A204.1 (cell line): Measurements from ENCODE around the gene MED29.
A peak's percentile ranks its signal among the peaks of the same experiment; 100 is the strongest.

Source experiments
- FAIRE-seq: peaks from 2 replicates; lab custom pipeline; 2012; peaks lifted over from hg19 to GRCh38; lab: Jason Lieb, UNC

The MED29 gene

DNA sequence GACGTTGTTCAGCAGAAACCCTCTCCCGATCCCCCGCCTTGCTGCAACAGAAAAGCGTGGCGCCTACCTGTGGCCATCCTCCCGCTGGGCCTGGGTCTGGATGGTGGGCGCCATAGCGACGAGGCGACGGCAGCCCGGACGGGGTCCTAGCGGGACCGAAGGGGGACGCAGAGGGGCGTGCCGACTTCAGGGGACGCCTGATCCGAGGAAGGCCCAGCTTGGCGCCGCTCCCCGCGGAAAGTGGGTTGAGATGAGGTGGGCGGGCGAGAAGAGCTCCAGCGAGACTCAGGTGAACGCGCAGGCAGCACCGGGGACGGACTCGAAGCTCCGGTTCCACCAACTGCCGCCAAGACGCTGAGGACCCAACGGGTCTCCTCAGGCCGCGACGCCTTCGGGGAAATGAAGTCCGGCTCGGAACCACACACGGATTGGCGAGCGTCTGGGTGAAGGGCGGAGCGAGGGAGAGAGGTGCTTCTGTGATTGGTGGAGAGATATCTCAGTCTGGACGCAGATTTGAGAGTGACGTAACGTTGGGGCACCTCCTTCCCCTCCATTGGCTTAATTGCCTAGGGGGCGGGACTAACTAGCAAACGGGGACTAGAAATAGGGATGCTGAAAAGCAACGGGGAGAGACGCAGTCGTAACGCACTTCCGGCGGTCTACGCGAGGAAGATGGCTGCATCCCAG is at the start of gene MED29, which contains the start of gene PAF1:
Gene MED29, plus strand, starts transcription at position 628 of the 687 bp plus-strand sequence. Its CDS starts 45 bp downstream, at position 673.
Gene PAF1, minus strand, starts transcription at position 356 of the 687 bp plus-strand sequence. Its CDS starts 242 bp downstream, at position 114.
- peak; percentile 99 for FAIRE-seq

- FAIRE-seq = no peak
These were observed 49.2 kb upstream of the MED29 start, which contains the start of gene SAMD4B for GRCh38 chr19:39341719-39342604. TSS of gene SAMD4B (plus strand) at chr19:39342421. CDS start at chr19:39356894, 14,473 bp downstream.

GRCh38 chr19:39342647-39343305 is 48.4 kb upstream of the MED29 start:
- FAIRE-seq = no peak

DNA sequence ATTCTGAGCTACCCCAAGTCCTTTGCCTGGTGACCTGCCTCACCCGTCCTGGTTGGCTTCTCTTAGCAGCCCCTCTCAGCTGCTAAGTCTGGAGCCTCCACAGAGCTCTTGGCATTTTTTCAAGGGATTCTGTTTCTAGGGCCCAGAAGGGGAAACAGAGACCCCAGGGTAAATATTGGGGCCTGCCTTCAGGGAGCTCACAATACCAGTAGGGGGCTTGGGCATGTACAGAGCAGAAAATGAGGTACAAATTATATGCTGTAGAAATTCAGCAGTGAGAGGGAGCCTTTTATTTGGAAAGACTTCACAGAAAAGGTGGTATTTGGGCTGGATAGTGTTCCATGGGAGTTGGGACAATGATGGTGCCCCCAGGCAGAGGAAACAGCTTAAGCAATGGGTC is 45.2 kb upstream of the MED29 start:
- no peak for FAIRE-seq

DNA sequence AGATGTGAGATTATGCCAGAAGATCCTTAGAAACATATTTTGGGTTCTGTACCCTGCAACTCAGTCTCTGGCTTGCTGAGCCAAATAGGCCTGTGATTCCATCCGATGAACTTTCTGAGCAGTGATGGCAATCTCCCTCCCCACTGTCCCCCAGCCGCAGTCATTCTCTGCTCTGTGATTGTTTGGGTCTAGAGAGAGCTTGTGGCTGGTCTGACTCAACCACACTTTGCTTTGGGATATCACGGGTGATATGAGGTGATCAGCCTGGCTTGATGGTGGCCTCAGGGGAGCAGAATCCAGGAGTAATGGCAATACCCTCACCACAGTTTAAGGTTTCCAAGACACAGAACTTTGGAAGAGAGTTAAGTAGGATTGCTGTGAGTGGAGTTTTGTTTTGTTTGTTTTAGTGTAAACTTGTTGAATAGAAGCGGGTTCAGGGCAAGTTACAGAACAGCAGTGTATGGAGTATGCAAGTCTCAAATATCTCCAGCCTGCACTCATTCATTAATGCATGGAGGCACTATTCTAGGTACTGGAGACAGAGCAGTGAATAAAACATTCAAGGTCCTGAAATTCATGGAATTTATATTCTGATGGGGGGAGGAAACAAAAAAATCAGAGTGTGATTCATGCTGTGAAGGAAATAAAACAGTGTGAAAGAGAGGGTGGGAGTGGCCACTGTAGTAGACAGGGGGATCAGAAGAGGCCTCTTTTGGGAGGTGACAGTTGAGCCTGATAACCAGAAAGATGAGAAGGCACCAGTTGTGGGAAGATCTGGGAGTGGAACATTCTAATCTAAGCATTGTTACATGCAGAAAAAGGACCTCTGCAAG is 43.6 kb upstream of the MED29 start:
- no peak for FAIRE-seq

DNA sequence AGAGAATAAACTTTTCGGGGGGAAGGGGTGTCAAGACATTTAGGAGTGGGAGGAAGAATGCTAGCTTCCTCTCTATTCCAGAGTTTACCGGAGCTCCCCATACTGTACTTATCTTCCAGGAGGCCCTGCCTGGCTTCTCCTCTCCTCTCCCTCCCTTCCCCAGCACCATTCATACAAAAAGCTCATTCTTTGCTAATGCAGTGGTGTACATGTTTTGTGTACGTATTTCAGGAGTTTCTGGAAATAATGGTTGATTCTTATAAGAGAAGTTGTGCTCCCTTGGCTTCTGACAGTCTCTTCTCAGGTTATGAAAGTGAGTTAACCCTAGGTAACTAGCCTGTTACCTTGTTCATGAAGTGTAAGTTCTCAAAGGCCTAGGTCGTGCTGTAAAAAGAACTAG is 41.9 kb upstream of the MED29 start:
- FAIRE-seq = no peak

DNA sequence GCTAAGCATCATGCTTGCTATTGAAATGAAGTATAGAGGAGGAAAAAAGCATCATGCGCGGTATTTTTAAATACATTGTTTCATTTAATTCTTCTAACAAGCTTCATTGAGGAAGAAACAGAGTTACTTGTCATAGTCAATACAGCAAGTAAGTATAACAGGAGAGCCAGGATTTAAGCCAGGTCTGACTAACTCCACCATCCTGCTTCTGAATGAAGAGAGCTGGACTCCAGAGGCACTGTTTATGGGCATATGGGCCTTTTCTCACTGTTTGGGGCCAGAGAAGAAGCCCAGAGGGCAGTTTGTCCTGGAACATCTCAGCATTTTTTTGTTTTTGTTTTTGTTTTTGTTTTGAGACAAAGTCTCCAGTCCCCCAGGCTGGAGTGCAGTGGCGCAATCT is 41.0 kb upstream of the MED29 start:
- no peak for FAIRE-seq

GRCh38 chr19:39351537-39352064 is 39.6 kb upstream of the MED29 start:
- FAIRE-seq = no peak

DNA sequence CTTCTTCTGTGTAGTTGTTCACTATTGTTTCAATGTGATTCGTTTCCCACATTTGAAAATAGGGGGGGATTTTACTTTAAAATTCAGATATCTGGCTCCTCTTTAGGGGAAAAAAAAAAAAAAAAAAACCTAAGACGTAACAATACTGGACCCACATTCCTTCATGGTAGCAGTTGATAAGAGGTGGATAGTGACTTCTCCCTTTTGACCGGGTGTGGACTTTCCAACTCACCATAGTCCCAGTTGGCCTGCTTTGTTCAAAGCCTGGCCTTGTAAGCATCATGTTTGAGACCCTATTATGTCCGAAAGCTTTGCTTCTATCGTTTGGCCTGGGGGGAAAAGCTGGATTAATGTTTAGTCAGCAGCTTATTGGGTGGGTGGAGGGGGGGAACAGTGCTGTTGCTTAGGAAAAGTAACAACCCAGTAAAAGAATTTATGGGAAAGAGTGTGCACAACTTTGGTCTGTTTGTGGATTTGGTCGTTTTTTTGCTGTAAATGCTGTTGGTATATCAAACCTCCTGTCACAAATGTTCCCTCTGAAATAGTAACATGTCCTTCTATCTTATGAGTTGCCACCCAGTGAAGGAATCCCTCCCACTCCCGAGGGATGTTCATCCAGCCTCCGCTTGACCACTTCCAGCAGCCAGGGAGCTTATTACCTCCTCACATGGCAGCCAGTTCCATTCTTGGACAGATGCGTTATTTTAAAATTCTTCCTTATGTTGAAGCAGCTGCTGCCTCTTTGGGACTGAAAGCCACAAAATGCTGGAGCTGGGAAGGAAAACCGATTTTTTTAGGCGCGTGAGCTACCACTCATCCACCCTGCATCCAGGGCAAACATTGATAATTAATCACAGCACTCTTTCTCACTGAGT is 38.6 kb upstream of the MED29 start:
- FAIRE-seq = no peak

GRCh38 chr19:39355253-39355652 is 35.9 kb upstream of the MED29 start:
- no peak for FAIRE-seq

DNA sequence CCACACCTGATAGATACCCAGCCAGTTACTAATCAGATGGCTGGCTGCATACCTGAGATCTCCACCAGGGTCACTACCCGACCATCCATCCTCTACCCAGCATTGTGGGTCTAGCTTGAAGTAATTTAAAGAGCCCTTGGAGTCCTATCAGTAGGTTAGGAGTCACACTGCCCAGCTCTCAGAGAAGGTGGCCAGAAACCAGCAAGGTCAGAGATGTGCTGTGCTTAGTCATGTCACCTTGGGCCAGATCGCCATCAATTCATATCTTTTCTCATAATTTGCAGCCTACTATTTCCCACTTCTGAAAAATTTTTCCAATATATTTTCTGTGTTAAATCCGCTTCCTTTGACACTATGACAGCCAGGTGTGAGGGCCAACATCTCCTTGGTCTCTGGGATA is 35.1 kb upstream of the MED29 start:
- FAIRE-seq = no peak

- FAIRE-seq = no peak
These were observed 34.5 kb upstream of the MED29 start for GRCh38 chr19:39356647-39357046.

DNA sequence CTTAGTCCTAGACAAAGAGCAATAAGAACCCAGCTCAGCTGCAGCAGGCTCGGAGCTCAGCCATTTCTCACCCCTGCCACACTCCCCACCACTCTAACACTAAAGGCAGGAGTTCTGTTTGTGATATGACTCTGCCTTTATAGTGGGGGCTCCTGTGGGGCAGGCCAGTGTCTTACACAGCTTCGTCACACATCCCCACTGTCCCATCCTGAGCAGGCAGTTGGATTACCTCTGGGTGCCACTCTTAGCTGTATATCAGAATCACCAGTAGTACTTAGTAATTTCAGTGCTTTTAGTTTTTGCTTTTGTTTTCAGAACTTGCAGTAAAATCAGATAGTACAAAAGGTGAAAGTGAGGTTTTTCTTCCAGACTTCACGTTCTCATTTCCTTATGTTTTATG is 32.2 kb upstream of the MED29 start:
- FAIRE-seq = no peak

GRCh38 chr19:39360599-39360998 is 30.6 kb upstream of the MED29 start:
- no peak for FAIRE-seq

- no peak for FAIRE-seq
These were observed 28.2 kb upstream of the MED29 start for GRCh38 chr19:39362682-39363657.

GRCh38 chr19:39363901-39364457 is 27.2 kb upstream of the MED29 start:
- FAIRE-seq = no peak

DNA sequence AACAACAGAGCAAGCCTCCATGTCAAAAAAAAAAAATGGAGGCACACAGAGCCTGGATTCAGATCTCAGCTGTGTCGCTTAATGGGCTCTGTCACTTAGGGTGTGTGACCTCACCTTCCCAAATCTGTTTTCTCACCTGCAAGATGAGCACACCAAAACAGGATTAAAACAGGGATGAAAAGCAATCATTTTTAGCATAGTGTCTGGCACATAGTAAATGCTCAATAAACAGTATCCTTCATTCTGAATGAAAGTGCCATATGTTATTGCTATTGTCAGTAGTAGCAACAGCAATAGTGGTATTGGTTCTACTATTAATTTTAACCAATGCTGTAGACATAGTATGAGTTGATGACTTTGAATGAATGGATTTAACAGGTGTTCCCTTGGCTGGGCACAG is 25.6 kb upstream of the MED29 start:
- no peak for FAIRE-seq

GRCh38 chr19:39369200-39369599 is 22.0 kb upstream of the MED29 start:
- no peak for FAIRE-seq

DNA sequence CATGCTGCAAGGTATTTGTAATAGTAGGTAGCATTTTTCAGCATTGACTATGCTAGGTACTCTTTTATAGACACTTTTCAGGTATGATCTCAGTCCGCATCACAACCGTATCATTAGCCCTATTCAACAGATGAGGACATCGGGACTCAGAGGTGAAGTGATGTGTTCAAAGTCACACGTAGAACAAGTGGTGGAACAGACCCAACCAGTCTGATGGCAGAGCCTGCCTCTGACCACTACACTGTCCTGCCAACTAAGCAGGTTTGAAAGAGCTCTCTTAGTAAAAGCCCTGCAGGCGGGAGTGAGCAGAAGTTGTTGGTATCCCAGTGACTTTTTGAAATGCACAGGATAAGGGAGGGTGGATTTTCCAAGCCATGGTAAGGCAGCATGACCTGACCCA is 20.4 kb upstream of the MED29 start:
- FAIRE-seq = no peak
